ENCODE measurements around the gene KCTD19. TPM values are rescaled to one million over a fixed set of nuclear protein-coding genes. Genes with fewer than 3 reads are reported as not detected.

Gene KCTD19
- total RNA-seq, 1 donor from 2014 or later = not detected

GRCh38 chr16:67277999-67278772 is 48.4 kb downstream of the KCTD19 start:
- intact Hi-C loops (cut with DNase I) = no loop called here
- Histone ChIP-seq H3K4me1 (peaks cover 30% of the 10 kb centered on the region), H3K36me3 (no peaks in the 10 kb centered on the region), H3K4me3 (peak overlapping the region; percentile 56 to 67), H3K27me3 (no peaks in the 10 kb centered on the region), H3K9me3 (no peaks in the 10 kb centered on the region), H3K27ac (peak overlapping the region; percentile 81)
- no peak for DNase-seq (ENCODE audit: extremely low spot score in 2 of 2)
- TF ChIP-seq, protein P1, sequence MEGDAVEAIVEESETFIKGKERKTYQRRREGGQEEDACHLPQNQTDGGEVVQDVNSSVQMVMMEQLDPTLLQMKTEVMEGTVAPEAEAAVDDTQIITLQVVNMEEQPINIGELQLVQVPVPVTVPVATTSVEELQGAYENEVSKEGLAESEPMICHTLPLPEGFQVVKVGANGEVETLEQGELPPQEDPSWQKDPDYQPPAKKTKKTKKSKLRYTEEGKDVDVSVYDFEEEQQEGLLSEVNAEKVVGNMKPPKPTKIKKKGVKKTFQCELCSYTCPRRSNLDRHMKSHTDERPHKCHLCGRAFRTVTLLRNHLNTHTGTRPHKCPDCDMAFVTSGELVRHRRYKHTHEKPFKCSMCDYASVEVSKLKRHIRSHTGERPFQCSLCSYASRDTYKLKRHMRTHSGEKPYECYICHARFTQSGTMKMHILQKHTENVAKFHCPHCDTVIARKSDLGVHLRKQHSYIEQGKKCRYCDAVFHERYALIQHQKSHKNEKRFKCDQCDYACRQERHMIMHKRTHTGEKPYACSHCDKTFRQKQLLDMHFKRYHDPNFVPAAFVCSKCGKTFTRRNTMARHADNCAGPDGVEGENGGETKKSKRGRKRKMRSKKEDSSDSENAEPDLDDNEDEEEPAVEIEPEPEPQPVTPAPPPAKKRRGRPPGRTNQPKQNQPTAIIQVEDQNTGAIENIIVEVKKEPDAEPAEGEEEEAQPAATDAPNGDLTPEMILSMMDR (IDR thresholded peaks at IDR 0.05) = no peak
- TF ChIP-seq POLR2AphosphoS5 (IDR thresholded peaks at IDR 0.05; ENCODE audit: insufficient read depth in 1 of 2, low read depth in 1 of 2) (no peak), POLR2A (IDR thresholded peaks at IDR 0.05) (no peak)

DNA sequence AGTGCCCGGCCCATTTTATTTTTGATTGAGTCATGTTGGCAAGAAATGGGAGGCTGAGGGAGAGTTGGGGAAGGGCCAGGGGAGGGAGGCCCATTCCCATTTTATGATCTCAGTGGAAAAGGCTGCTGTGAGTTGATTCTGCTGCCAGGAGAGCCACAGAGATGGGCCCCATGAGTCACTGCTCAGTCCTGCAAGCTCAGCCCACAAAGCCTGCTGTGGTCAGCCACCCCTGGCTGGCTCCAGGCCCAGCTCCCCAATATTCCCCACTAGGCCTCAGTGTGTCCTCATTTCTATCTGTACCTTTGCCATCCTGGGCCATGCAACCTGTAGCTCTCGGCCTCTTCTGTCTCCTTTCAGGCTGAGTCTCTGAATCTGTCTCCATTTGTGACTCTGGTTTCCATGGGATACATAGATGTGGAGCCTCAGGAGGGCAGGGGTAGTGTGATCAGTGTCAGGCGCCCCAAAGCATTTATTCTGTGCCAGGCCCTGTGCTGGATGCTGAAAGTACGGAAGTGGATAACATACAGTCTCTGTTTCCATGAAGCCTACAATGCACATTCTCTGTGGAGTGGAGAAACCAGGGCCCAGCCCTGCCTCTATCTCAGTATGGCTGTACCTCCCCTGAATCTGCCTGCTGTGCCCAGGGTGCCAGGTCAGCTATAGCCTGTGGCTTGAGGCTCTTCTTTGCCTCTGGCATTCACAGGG is 49.1 kb downstream of the KCTD19 start:
- Histone ChIP-seq H3K27ac (peak overlapping the region; percentile 81), H3K4me1 (peaks cover 30% of the 10 kb centered on the region), H3K36me3 (no peaks in the 10 kb centered on the region), H3K9me3 (no peaks in the 10 kb centered on the region), H3K27me3 (no peaks in the 10 kb centered on the region), H3K4me3 (no peak overlapping the region)
- intact Hi-C loops (cut with DNase I) = no loop called here
- no peak for DNase-seq (ENCODE audit: extremely low spot score in 2 of 2)
- no peak for TF ChIP-seq POLR2A (IDR thresholded peaks at IDR 0.05)
- TF ChIP-seq POLR2AphosphoS5 (IDR thresholded peaks at IDR 0.05; ENCODE audit: insufficient read depth in 1 of 2, low read depth in 1 of 2) = peak in 1 of 2 donors; percentile 58

GRCh38 chr16:67275321-67275720 is 51.2 kb downstream of the KCTD19 start:
- no peaks in the 10 kb centered on the region for H3K9me3 ChIP-seq
- H3K4me1 ChIP-seq = peaks cover 30% of the 10 kb centered on the region
- H3K36me3 ChIP-seq = no peaks in the 10 kb centered on the region
- intact Hi-C loops (cut with DNase I) = no loop called here
- no peak for DNase-seq (ENCODE audit: extremely low spot score in 2 of 2)
- H3K4me3 ChIP-seq = no peak overlapping the region
- no peak overlapping the region for H3K27ac ChIP-seq
- no peaks in the 10 kb centered on the region for H3K27me3 ChIP-seq
- TF ChIP-seq POLR2A (IDR thresholded peaks at IDR 0.05) = no peak
- TF ChIP-seq, protein P1 (IDR thresholded peaks at IDR 0.05) = no peak
- TF ChIP-seq POLR2AphosphoS5 (IDR thresholded peaks at IDR 0.05; ENCODE audit: insufficient read depth in 1 of 2, low read depth in 1 of 2) = no peak

- Histone ChIP-seq H3K27me3 (no peaks in the 10 kb centered on the region), H3K4me1 (peaks cover 2% of the 10 kb centered on the region), H3K4me3 (no peak overlapping the region), H3K27ac (no peak overlapping the region), H3K36me3 (no peaks in the 10 kb centered on the region), H3K9me3 (no peaks in the 10 kb centered on the region)
- TF ChIP-seq POLR2AphosphoS5 (IDR thresholded peaks at IDR 0.05; ENCODE audit: insufficient read depth in 1 of 2, low read depth in 1 of 2) (no peak), POLR2A (IDR thresholded peaks at IDR 0.05) (no peak)
- TF ChIP-seq, protein P1 (IDR thresholded peaks at IDR 0.05) = no peak
- DNase-seq (ENCODE audit: extremely low spot score in 2 of 2) = no peak
- intact Hi-C loops (cut with DNase I) = no loop called here
These were observed 55.1 kb downstream of the KCTD19 start for GRCh38 chr16:67271446-67271845.

DNA sequence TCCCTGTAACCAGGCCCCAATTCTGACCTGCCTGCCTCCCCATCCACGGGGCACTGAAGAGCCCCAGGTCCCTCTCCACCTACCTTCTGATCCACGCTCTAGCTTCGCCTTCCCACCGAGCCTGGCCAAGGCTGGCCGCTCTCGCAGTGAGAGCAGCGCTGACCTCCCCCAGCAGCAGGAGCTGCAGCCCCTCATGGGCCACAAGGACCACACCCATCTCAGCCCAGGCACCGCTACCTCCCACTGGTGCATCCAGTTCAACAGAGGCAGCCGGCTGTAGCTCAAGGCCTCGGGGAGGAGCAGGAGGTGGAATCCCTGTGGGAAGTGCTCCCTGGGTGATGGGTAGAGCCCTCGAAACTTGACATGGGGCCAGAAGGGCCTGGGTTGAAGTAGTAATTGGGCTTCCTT is 55.6 kb downstream of the KCTD19 start:
- intact Hi-C loops (cut with DNase I) = no loop called here
- H3K9me3 ChIP-seq = no peaks in the 10 kb centered on the region
- H3K27ac ChIP-seq = no peak overlapping the region
- TF ChIP-seq, protein P1 (IDR thresholded peaks at IDR 0.05) = no peak
- TF ChIP-seq POLR2A (IDR thresholded peaks at IDR 0.05) (no peak), POLR2AphosphoS5 (IDR thresholded peaks at IDR 0.05; ENCODE audit: insufficient read depth in 1 of 2, low read depth in 1 of 2) (no peak)
- H3K4me1 ChIP-seq = no peaks in the 10 kb centered on the region
- no peak for DNase-seq (ENCODE audit: extremely low spot score in 2 of 2)
- no peaks in the 10 kb centered on the region for H3K27me3 ChIP-seq
- no peaks in the 10 kb centered on the region for H3K36me3 ChIP-seq
- no peak overlapping the region for H3K4me3 ChIP-seq

Data from vagina (tissue), 2 donors.